ENCODE results near the gene FNBP1L.

DNA sequence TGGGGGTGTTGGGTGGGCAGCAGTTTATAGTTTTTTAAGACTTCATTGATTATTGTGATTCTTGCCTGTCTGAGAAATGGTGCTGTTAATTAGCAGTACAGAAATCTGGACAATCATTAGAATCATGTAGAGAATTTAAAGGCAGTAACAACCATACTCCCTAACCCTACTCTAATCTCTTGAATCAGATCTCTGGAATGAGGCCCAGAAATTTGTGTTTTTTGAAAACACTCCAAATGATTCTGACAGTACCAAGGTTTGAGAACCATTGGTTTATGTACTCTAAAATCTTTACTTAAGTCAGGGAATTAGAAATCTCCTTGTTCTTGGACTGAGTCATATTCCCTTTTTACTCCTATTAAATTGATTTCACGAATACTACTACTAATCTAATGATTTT, 24.0 kb downstream of the FNBP1L start:
- no peak for TF ChIP-seq POLR2A (IDR thresholded peaks at IDR 0.05)
- TF ChIP-seq CTCF (IDR thresholded peaks at IDR 0.05): no peak
- TF ChIP-seq EP300 (IDR thresholded peaks at IDR 0.05): no peak
